HG02938 (cell line): Measurements from ENCODE around the gene ARHGEF40.
"Not testable (repeated sequence)": the region's sequence is repeated elsewhere in the genome, so short reads cannot be mapped to it uniquely, and the experiment has no call there.

Experiments used
- ATAC-seq: cut with Tn5 transposase; IDR thresholded peaks from one replicate; pipeline ENCODE4 v1.9.1; 2021; ENCODE audit warnings: mild to moderate bottlenecking, moderate library complexity; ENCODE audit not compliant: unreplicated experiment

The ARHGEF40 gene

DNA sequence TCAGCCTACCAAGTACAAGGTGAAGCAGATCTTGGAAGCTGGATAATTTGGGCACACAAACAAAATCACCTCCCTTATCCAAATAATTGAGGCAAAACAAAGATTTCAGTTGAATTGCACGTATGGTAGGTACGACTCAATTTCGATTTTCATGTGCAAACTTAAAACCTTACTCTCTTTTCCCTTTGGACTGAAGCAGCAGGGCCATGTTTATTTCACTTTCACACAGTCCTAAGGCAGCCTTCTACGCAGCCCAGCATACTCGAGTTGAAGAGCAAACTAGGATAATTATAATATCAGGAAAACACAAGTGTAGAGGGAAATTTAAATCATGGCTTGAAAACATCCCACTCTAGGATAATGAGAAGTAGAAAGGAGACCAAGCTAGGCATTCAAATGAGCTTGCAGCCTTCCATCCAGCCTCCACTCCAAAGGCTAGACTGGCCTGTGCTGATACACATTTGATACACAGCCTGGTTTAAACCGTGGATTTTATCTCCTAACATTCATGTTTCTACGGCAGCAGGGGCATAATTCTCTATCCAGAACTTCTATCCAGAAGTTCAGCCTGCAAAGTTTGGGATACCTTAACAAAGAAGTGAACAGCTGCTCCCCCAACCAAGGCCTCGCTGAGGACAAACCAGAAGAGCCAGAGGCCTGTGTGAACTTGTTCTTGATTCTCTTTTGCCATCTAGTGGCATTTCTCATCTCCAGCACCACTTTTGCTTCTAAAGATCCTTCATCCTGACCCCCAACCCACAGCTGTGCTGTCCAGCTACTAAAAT is 30.3 kb upstream of the ARHGEF40 start:
- ATAC-seq: no peak

DNA sequence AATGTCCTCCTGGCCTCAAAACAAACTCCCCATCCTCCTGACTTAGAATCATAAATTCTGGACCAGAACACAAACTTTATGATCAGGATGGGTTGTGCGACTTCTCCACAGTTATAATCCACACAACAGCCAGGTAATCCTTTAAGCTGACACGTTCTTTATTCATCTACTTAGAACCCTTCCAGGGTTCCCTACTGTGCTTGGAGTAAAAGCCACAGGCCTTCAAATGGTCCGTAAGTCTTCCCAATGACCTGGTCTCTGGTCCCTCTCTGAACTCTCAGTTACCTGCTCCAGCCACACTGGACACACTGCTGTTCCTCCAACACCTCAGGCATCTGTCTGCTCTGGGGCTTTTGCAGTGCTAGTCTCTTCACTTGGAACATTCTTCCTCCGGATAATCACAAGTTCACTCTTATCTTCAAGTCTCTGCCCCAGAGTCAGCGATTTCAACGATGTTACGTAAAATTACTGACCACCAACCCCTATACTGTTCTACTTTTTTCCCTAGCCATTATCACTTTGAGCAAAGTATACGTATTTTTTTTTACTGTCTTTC is 29.7 kb upstream of the ARHGEF40 start:
- no peak for ATAC-seq

DNA sequence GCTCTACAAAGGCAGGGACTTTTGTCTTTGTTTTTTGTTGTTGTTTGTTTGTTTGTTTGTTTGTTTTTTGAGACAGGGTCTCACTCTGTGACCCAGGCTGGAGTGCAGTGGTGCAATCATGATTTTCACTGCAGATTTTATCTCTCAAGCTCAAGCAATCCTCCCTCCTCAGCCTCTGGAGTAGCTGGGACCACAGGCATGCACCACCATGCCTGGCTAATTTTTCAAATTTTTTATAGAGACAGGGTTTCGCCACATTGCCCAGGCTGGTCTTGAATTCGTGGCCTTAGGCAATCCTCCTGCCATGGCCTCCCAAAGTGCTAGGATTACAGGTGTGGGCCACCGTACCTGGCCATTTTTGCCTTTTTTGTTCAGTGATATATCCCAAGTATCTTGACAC is 29.2 kb upstream of the ARHGEF40 start:
- not testable (repeated sequence) for ATAC-seq

DNA sequence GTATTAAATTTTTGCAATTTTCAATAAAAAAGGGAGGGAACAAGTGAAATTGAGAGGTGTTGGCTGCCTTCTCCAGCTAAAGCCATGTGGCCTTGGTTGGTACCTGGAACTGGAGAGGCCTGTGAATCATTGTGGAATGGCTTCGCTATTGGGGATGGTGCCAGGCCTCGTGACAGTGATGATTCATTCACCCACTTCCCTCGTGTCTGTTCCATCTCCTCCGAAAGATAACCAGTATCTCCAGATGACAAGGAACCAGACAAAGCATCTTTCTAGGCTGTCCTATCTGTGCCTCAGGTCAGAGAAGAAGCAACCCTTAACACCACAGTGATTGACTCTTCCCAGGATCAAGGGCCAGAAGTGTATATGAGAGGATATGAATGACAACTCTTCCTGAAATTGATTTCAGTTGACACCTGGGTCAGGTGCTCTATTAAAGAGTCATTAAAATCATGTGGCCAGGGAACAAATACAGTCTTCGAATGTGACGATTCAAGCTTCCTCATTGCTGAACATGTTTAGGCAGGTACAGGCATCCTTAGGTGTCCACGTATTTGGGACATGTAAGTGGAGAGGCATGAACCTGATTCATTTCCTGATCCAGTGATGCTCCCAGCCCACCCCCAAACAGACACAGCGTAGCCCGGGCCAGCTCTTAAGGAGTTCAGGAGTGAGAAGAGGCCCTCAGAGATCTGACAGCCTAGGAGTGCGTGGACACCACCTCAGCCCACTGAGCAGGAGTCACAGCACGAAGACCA is 28.2 kb upstream of the ARHGEF40 start, which contains the start of gene RNASE7:
TSS of gene RNASE7 (plus strand) at position 687 of the 758 bp plus-strand sequence. CDS start 631 bp downstream, outside the sequence.
- no peak for ATAC-seq

- no peak for ATAC-seq
Observed at GRCh38 chr14:21042918-21043317, 27.2 kb upstream of the ARHGEF40 start.

GRCh38 chr14:21043387-21043973 is 26.6 kb upstream of the ARHGEF40 start:
- ATAC-seq: no peak

DNA sequence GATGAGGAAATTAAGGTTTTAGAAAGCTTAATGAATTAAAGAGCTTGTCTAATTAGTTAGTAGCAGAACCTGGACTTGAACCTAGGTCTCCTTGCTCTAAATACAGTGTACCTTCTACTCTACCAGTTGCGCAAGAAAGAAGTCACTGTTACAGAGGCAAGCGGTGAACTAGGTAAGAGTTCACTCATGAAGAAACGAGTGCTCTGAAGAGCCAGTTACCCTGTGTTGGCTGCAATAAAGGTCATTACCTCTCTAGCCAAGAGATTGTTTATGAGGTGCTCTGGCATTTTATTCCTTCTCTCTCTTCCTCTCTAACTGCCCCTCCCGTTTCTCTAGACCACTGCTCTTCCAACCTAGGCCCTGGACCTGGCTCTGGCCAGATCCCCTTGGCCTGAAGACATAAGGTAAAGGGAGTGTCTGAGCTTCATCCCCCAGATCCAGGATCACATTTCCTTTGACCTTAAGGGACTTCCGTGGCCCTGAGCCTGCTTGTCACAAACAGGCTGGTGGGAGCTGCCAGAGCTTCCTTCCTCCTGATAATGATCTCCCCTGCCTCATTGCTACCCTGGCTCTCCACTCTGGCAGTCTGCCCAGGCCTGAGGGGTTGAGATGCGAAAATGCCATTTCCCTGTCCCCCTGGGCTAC is 26.0 kb upstream of the ARHGEF40 start:
- ATAC-seq: no peak

GRCh38 chr14:21047378-21047781 is 22.7 kb upstream of the ARHGEF40 start:
- no peak for ATAC-seq

- ATAC-seq: no peak
Observed at GRCh38 chr14:21048638-21049037, 21.5 kb upstream of the ARHGEF40 start.

DNA sequence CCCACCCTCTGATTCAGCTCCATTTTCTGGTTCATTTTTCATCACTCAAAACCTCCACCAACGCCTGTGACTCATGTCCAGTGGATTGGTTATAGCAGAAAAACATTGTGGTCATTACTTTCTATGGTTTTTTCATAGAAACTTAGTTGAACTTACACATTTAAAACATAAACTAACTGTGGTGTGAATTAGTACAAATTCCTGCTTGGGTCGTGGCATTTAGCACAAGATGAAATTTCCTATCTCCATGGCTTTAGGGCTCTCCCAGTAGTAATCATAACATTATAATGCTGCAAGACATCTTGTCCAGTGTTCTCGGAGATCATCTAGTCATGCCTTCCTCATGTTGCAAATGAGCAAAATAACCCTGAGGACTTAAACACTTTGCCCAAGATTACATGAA is 20.8 kb upstream of the ARHGEF40 start:
- no peak for ATAC-seq

GRCh38 chr14:21050597-21050996 is 19.5 kb upstream of the ARHGEF40 start:
- no peak for ATAC-seq

DNA sequence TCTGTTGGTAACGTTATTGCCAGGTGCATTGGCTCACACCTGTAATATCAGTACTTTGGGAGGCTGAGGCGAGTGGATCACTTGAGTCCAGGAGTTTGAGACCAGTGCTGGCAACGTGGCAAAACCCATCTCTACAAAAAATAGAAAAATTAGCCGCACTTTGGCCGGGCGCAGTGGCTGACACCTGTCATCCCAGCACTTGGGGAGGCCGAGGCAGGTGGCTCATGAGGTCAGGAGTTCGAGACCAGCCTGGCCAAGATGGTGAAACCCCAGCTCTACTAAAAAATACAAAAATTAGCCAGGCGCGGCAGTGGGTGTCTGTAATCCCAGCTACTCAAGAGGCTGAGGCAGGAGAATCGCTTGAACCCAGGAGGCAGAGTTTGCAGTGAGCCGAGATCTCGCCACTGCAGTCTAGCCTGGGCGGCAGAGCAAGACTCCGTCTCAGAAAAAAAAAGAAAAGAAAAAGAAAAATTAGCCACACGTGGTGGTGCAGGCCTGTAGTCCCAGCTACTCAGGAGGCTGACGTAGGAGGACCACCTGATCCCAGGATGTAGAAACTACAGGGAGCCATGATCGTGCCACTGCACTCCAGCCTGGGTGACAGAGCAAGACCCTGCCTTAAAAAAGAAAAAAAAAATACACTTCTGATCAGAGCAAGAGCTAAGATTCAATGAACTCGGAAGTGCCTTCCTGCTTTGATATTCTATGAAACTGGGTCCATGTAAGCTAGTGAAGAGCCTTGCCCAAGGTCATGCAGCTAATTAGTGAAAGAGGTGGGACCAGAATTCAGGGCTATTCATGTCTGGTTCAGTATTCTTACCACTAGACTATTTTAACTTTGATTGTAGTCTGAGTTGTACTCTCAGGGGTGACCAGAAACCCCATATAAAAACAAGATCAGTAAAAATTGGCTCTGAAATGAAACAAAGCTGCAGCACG is 16.7 kb upstream of the ARHGEF40 start:
- ATAC-seq: no peak

DNA sequence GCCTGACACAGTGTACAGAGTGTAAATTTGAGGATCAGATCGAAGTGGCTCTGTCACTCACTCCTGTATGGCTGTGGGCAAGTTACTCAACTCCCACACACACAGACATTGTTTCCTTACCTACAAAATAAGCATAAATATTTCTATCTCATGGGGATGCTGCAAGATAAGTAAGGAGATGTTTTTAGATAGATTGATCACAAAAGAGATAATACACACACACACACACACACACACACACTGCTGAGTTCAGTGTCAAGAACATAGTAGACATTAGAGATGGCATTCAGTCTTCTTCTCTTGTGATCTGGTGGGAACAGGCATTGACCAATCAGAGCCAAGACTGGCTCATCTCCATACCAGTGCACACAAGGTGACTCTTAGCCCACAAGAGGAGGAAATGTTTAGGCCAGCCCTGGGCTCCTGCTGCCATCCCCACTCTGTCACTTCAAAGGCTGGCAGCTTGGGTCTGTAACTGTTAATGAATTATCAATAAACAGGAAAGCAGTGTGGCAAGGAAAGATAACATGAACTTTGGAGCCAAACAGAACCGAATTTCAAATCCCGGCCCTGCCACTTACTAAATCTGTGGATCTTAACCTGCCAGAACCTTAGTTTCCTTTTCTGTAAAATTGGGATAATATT is 15.9 kb upstream of the ARHGEF40 start:
- no peak for ATAC-seq

GRCh38 chr14:21054768-21055145 is 15.3 kb upstream of the ARHGEF40 start:
- no peak for ATAC-seq

- ATAC-seq: no peak
Observed at GRCh38 chr14:21055432-21056117, 14.5 kb upstream of the ARHGEF40 start.

GRCh38 chr14:21056520-21057163 is 13.5 kb upstream of the ARHGEF40 start:
- ATAC-seq: no peak

- no peak for ATAC-seq
Observed at GRCh38 chr14:21057803-21058675, 12.1 kb upstream of the ARHGEF40 start, which contains the start of gene RNASE8. Gene RNASE8 (plus strand): TSS chr14:21057822. CDS start chr14:21057893, 71 bp downstream.
